Bronchial epithelial cell (primary cell): Measurements from ENCODE around the gene CGNL1. TPM values are rescaled to one million over a fixed set of nuclear protein-coding genes. Genes with fewer than 3 reads are reported as not detected.

Experiments used
- DNase-seq: peaks from one replicate; pipeline ENCODE4 v3.0.0-alpha.2; 2010; ENCODE audit warnings: low read depth
- FAIRE-seq: peaks from 2 replicates; lab custom pipeline; 2011; peaks lifted over from hg19 to GRCh38; lab: Jason Lieb, UNC
- H3K27me3 ChIP-seq: 2 replicates; pipeline ENCODE4 v1.5.1; 2011; ENCODE audit warnings: low read length; ENCODE audit not compliant: control insufficient read depth, insufficient read depth
- H3K36me3 ChIP-seq: 2 replicates; pipeline ENCODE4 v1.5.1; 2011; ENCODE audit warnings: low read length; ENCODE audit not compliant: control insufficient read depth, insufficient read depth
- H3K4me3 ChIP-seq: 2 replicates; pipeline ENCODE4 v1.5.1; 2011; ENCODE audit warnings: mild to moderate bottlenecking, low read depth, low read length, control low read depth
- CTCF ChIP-seq: IDR thresholded peaks from 2 replicates; pipeline ENCODE4 v1.5.1; 2011; ENCODE audit warnings: mild to moderate bottlenecking, moderate library complexity, low read length, control low read depth, inconsistent platforms; ENCODE audit not compliant: insufficient read depth, severe bottlenecking
- total RNA-seq: library from RNA; depleted of rRNA; stranded (reverse); fragments of >200 nt; gene quantifications from 2 replicates; pipeline ENCODE4 v1.2.1, GENCODE V29; 2014

The CGNL1 gene
- total RNA-seq, 1 donor from 2014 or later: 0.53 TPM

GRCh38 chr15:57460208-57460816 lies 84.0 kb downstream of the CGNL1 start:
- FAIRE-seq (no peak), DNase-seq (no peak)
- no peaks in the 10 kb centered on the region for H3K36me3 ChIP-seq
- TF ChIP-seq CTCF: no peak
- H3K27me3 ChIP-seq: no peaks in the 10 kb centered on the region
- H3K4me3 ChIP-seq: no peak overlapping the region

- no peak overlapping the region for H3K4me3 ChIP-seq
- TF ChIP-seq CTCF: no peak
- H3K36me3 ChIP-seq: no peaks in the 10 kb centered on the region
- DNase-seq (peak; percentile 26), FAIRE-seq (no peak)
- no peaks in the 10 kb centered on the region for H3K27me3 ChIP-seq
Measured at GRCh38 chr15:57461541-57461940, 85.2 kb downstream of the CGNL1 start.

GRCh38 chr15:57462381-57462780 lies 86.1 kb downstream of the CGNL1 start:
- Histone ChIP-seq H3K27me3 (no peaks in the 10 kb centered on the region), H3K36me3 (no peaks in the 10 kb centered on the region), H3K4me3 (no peak overlapping the region)
- no peak for TF ChIP-seq CTCF
- DNase-seq: peak; percentile 70
- no peak for FAIRE-seq

GRCh38 chr15:57463360-57463759 lies 87.1 kb downstream of the CGNL1 start:
- DNase-seq: no peak
- Histone ChIP-seq H3K27me3 (no peaks in the 10 kb centered on the region), H3K4me3 (no peak overlapping the region), H3K36me3 (no peaks in the 10 kb centered on the region)
- TF ChIP-seq CTCF: no peak
- no peak for FAIRE-seq

GRCh38 chr15:57464480-57464879 lies 88.2 kb downstream of the CGNL1 start:
- DNase-seq (no peak), FAIRE-seq (no peak)
- TF ChIP-seq CTCF: no peak
- H3K4me3 ChIP-seq: no peak overlapping the region
- H3K36me3 ChIP-seq: no peaks in the 10 kb centered on the region
- no peaks in the 10 kb centered on the region for H3K27me3 ChIP-seq

- no peak for DNase-seq
- no peak for FAIRE-seq
- Histone ChIP-seq H3K27me3 (no peaks in the 10 kb centered on the region), H3K4me3 (no peak overlapping the region), H3K36me3 (no peaks in the 10 kb centered on the region)
- no peak for TF ChIP-seq CTCF
Measured at GRCh38 chr15:57468486-57468885, 92.2 kb downstream of the CGNL1 start.
